Measurements from ENCODE around the gene FCN1.

The FCN1 gene

GRCh38 chr9:134895567-134895907, 22.2 kb downstream of the FCN1 start:
- TF ChIP-seq CTCF (IDR thresholded peaks at IDR 0.05; ENCODE audit: low read length) (no peak), EZH2 (optimal IDR thresholded peaks at IDR 0.05; ENCODE audit: low read depth, low read length) (no peak)
- peaks cover 93% of the 10 kb centered on the region for H3K27me3 ChIP-seq (replicated peaks; ENCODE audit: insufficient read depth, low read length)
- H3K9ac ChIP-seq (ENCODE audit: low read length), result no peak overlapping the region
- H3F3A ChIP-seq (ENCODE audit: insufficient read depth, low read length), result no peaks in the 10 kb centered on the region
- no peaks in the 10 kb centered on the region for H3K79me2 ChIP-seq (ENCODE audit: low read length)
- no peaks in the 10 kb centered on the region for H3K9me2 ChIP-seq (replicated peaks; ENCODE audit: insufficient read depth, low read length)
- H3K27ac ChIP-seq (ENCODE audit: low read length), result no peak overlapping the region
- no peaks in the 10 kb centered on the region for H3K4me1 ChIP-seq (ENCODE audit: low read length)
- no peak overlapping the region for H3K4me2 ChIP-seq (ENCODE audit: low read depth, low read length)
- no peak for DNase-seq
- H3K4me3 ChIP-seq (ENCODE audit: low read length), result no peak overlapping the region
- no peaks in the 10 kb centered on the region for H3K36me3 ChIP-seq (replicated peaks; ENCODE audit: insufficient read depth, low read length)
- H3K9me3 ChIP-seq (replicated peaks; ENCODE audit: insufficient read depth, low read length), result no peaks in the 10 kb centered on the region
- H4K20me1 ChIP-seq (ENCODE audit: insufficient read depth, low read length), result no peaks in the 10 kb centered on the region
- H2AFZ ChIP-seq (ENCODE audit: low read length), result no peak overlapping the region

- H3K4me3 ChIP-seq (ENCODE audit: low read length), result no peak overlapping the region
- no peak overlapping the region for H3K9ac ChIP-seq (ENCODE audit: low read length)
- DNase-seq, result no peak
- H3F3A ChIP-seq (ENCODE audit: insufficient read depth, low read length), result no peaks in the 10 kb centered on the region
- TF ChIP-seq EZH2phosphoT487 (IDR thresholded peaks at IDR 0.05; ENCODE audit: low read length) (no peak), CTCF (IDR thresholded peaks at IDR 0.05; ENCODE audit: low read length) (no peak), EZH2 (optimal IDR thresholded peaks at IDR 0.05; ENCODE audit: low read depth, low read length) (no peak)
- no peak overlapping the region for H2AFZ ChIP-seq (ENCODE audit: low read length)
- no peaks in the 10 kb centered on the region for H3K79me2 ChIP-seq (ENCODE audit: low read length)
- H3K9me2 ChIP-seq (replicated peaks; ENCODE audit: insufficient read depth, low read length), result no peaks in the 10 kb centered on the region
- H3K36me3 ChIP-seq (replicated peaks; ENCODE audit: insufficient read depth, low read length), result no peaks in the 10 kb centered on the region
- H3K9me3 ChIP-seq (replicated peaks; ENCODE audit: insufficient read depth, low read length), result no peaks in the 10 kb centered on the region
- no peaks in the 10 kb centered on the region for H4K20me1 ChIP-seq (ENCODE audit: insufficient read depth, low read length)
- H3K27me3 ChIP-seq (replicated peaks; ENCODE audit: insufficient read depth, low read length), result peaks cover 93% of the 10 kb centered on the region
- no peak overlapping the region for H3K27ac ChIP-seq (ENCODE audit: low read length)
- no peak overlapping the region for H3K4me2 ChIP-seq (ENCODE audit: low read depth, low read length)
- no peaks in the 10 kb centered on the region for H3K4me1 ChIP-seq (ENCODE audit: low read length)
Observed at GRCh38 chr9:134895097-134895496, 22.6 kb downstream of the FCN1 start.

GRCh38 chr9:134894136-134894860, 23.4 kb downstream of the FCN1 start:
- Histone ChIP-seq H3K9me3 (replicated peaks; ENCODE audit: insufficient read depth, low read length) (no peaks in the 10 kb centered on the region), H3K36me3 (replicated peaks; ENCODE audit: insufficient read depth, low read length) (no peaks in the 10 kb centered on the region), H3F3A (ENCODE audit: insufficient read depth, low read length) (no peaks in the 10 kb centered on the region), H3K4me3 (ENCODE audit: low read length) (no peak overlapping the region), H3K4me2 (ENCODE audit: low read depth, low read length) (no peak overlapping the region), H3K27me3 (replicated peaks; ENCODE audit: insufficient read depth, low read length) (peaks cover 94% of the 10 kb centered on the region), H3K9ac (ENCODE audit: low read length) (no peak overlapping the region), H3K79me2 (ENCODE audit: low read length) (no peaks in the 10 kb centered on the region), H3K9me2 (replicated peaks; ENCODE audit: insufficient read depth, low read length) (no peaks in the 10 kb centered on the region), H2AFZ (ENCODE audit: low read length) (no peak overlapping the region), H4K20me1 (ENCODE audit: insufficient read depth, low read length) (no peaks in the 10 kb centered on the region), H3K4me1 (ENCODE audit: low read length) (no peaks in the 10 kb centered on the region), H3K27ac (ENCODE audit: low read length) (no peak overlapping the region)
- TF ChIP-seq EZH2 (optimal IDR thresholded peaks at IDR 0.05; ENCODE audit: low read depth, low read length) (no peak), CTCF (IDR thresholded peaks at IDR 0.05; ENCODE audit: low read length) (no peak), EZH2phosphoT487 (IDR thresholded peaks at IDR 0.05; ENCODE audit: low read length) (no peak)
- no peak for DNase-seq
